ENCODE results near the gene PRKX. TPM values are rescaled to one million over a fixed set of nuclear protein-coding genes. Genes with fewer than 3 reads are reported as not detected.
"Not testable (repeated sequence)": the region's sequence is repeated elsewhere in the genome, so short reads cannot be mapped to it uniquely, and the experiment has no call there.

Gene PRKX
- total RNA-seq, 1 donor from 2014 or later = 25.3 TPM

- H3K4me1 Mint-ChIP-seq (ENCODE audit: unreplicated experiment) = peaks cover 16% of the 10 kb centered on the region
- H3K27me3 Mint-ChIP-seq (ENCODE audit: unreplicated experiment) = peaks cover 1% of the 10 kb centered on the region
- no peaks in the 10 kb centered on the region for H3K9me3 Mint-ChIP-seq (ENCODE audit: unreplicated experiment)
- peak; percentile 38 for DNase-seq (ENCODE audit: low spot score)
- H3K4me3 Mint-ChIP-seq (ENCODE audit: unreplicated experiment) = no peak overlapping the region
- H3K27ac Mint-ChIP-seq (ENCODE audit: unreplicated experiment) = no peak overlapping the region
- H3K36me3 Mint-ChIP-seq (ENCODE audit: low read depth, unreplicated experiment) = peaks cover 7% of the 10 kb centered on the region
- peak; percentile 37 for TF ChIP-seq CTCF (IDR thresholded peaks at IDR 0.05; ENCODE audit: unreplicated experiment)
Observed at GRCh38 chrX:3638280-3638873, 75.1 kb downstream of the PRKX start.

- TF ChIP-seq CTCF (IDR thresholded peaks at IDR 0.05; ENCODE audit: unreplicated experiment) = no peak
- Mint-ChIP-seq H3K27ac (ENCODE audit: unreplicated experiment) (no peak overlapping the region), H3K4me1 (ENCODE audit: unreplicated experiment) (peaks cover 14% of the 10 kb centered on the region), H3K27me3 (ENCODE audit: unreplicated experiment) (peaks cover 1% of the 10 kb centered on the region), H3K9me3 (ENCODE audit: unreplicated experiment) (no peaks in the 10 kb centered on the region), H3K36me3 (ENCODE audit: low read depth, unreplicated experiment) (peaks cover 14% of the 10 kb centered on the region), H3K4me3 (ENCODE audit: unreplicated experiment) (no peak overlapping the region)
- DNase-seq (ENCODE audit: low spot score) = no peak
Observed at GRCh38 chrX:3636803-3637202, 76.6 kb downstream of the PRKX start.

GRCh38 chrX:3631196-3631595 is 82.3 kb downstream of the PRKX start:
- H3K4me1 Mint-ChIP-seq (ENCODE audit: unreplicated experiment) = no peaks in the 10 kb centered on the region

GRCh38 chrX:3627594-3627993 is 85.9 kb downstream of the PRKX start:
- Mint-ChIP-seq H3K9me3 (ENCODE audit: unreplicated experiment) (no peaks in the 10 kb centered on the region), H3K4me3 (ENCODE audit: unreplicated experiment) (no peak overlapping the region), H3K27ac (ENCODE audit: unreplicated experiment) (no peak overlapping the region), H3K4me1 (ENCODE audit: unreplicated experiment) (no peaks in the 10 kb centered on the region), H3K36me3 (ENCODE audit: low read depth, unreplicated experiment) (peaks cover 22% of the 10 kb centered on the region), H3K27me3 (ENCODE audit: unreplicated experiment) (no peaks in the 10 kb centered on the region)
- TF ChIP-seq CTCF (IDR thresholded peaks at IDR 0.05; ENCODE audit: unreplicated experiment) = no peak
- DNase-seq (ENCODE audit: low spot score) = no peak

More at GRCh38 chrX:3631196-3631595, 82.3 kb downstream of the PRKX start:
- Mint-ChIP-seq H3K27ac (ENCODE audit: unreplicated experiment) (no peak overlapping the region), H3K36me3 (ENCODE audit: low read depth, unreplicated experiment) (peaks cover 26% of the 10 kb centered on the region), H3K4me3 (ENCODE audit: unreplicated experiment) (no peak overlapping the region), H3K9me3 (ENCODE audit: unreplicated experiment) (no peaks in the 10 kb centered on the region), H3K27me3 (ENCODE audit: unreplicated experiment) (peaks cover 1% of the 10 kb centered on the region)
- no peak for DNase-seq (ENCODE audit: low spot score)
- TF ChIP-seq CTCF (IDR thresholded peaks at IDR 0.05; ENCODE audit: unreplicated experiment) = no peak

GRCh38 chrX:3621414-3621813 is 92.0 kb downstream of the PRKX start:
- Mint-ChIP-seq H3K27me3 (ENCODE audit: unreplicated experiment) (no peaks in the 10 kb centered on the region), H3K4me1 (ENCODE audit: unreplicated experiment) (no peaks in the 10 kb centered on the region), H3K4me3 (ENCODE audit: unreplicated experiment) (no peak overlapping the region), H3K9me3 (ENCODE audit: unreplicated experiment) (no peaks in the 10 kb centered on the region), H3K27ac (ENCODE audit: unreplicated experiment) (no peak overlapping the region), H3K36me3 (ENCODE audit: low read depth, unreplicated experiment) (peaks cover 17% of the 10 kb centered on the region)
- DNase-seq (ENCODE audit: low spot score) = no peak
- TF ChIP-seq CTCF (IDR thresholded peaks at IDR 0.05; ENCODE audit: unreplicated experiment) = no peak

- H3K9me3 Mint-ChIP-seq (ENCODE audit: unreplicated experiment); H3K27ac Mint-ChIP-seq (ENCODE audit: unreplicated experiment); H3K36me3 Mint-ChIP-seq (ENCODE audit: low read depth, unreplicated experiment): not testable (repeated sequence)
Observed at GRCh38 chrX:3611744-3612143, 101.7 kb downstream of the PRKX start.

More at GRCh38 chrX:3611744-3612143, 101.7 kb downstream of the PRKX start:
- not testable (repeated sequence) for H3K4me1 Mint-ChIP-seq (ENCODE audit: unreplicated experiment); H3K4me3 Mint-ChIP-seq (ENCODE audit: unreplicated experiment); DNase-seq (ENCODE audit: low spot score); H3K27me3 Mint-ChIP-seq (ENCODE audit: unreplicated experiment)

All from endothelial cell (in vitro differentiated cells).